GDM1 (cell line): ENCODE data around the gene CIAO2B.

Source experiments
- DNase-seq: peaks from one replicate; lab custom pipeline; 2025; lab: John Stamatoyannopoulos, UW

Gene CIAO2B

GRCh38 chr16:66919569-66920298, 14.5 kb downstream of the CIAO2B start:
- DNase-seq, result no peak

- DNase-seq, result no peak
Observed at GRCh38 chr16:66918803-66919568, 15.2 kb downstream of the CIAO2B start, which contains the start of gene CDH16. Gene CDH16 (minus strand): TSS chr16:66918885. CDS start chr16:66918065, 820 bp downstream.

GRCh38 chr16:66918355-66918754, 15.8 kb downstream of the CIAO2B start:
- no peak for DNase-seq

GRCh38 chr16:66917741-66918140, 16.5 kb downstream of the CIAO2B start:
- no peak for DNase-seq

GRCh38 chr16:66916518-66916917, 17.7 kb downstream of the CIAO2B start:
- DNase-seq, result no peak

- DNase-seq, result no peak
Observed at GRCh38 chr16:66915041-66915440, 19.2 kb downstream of the CIAO2B start.

- no peak for DNase-seq
Observed at GRCh38 chr16:66914541-66914940, 19.7 kb downstream of the CIAO2B start.

- DNase-seq, result no peak
Observed at GRCh38 chr16:66913711-66914110, 20.5 kb downstream of the CIAO2B start.

GRCh38 chr16:66913081-66913480, 21.1 kb downstream of the CIAO2B start:
- DNase-seq, result no peak

GRCh38 chr16:66911801-66912200, 22.4 kb downstream of the CIAO2B start:
- DNase-seq, result no peak

GRCh38 chr16:66911112-66911511, 23.1 kb downstream of the CIAO2B start:
- no peak for DNase-seq

GRCh38 chr16:66910175-66910940, 23.8 kb downstream of the CIAO2B start:
- DNase-seq, result no peak

- no peak for DNase-seq
Observed at GRCh38 chr16:66908762-66909559, 25.2 kb downstream of the CIAO2B start.

- DNase-seq, result no peak
Observed at GRCh38 chr16:66908116-66908515, 26.1 kb downstream of the CIAO2B start.

GRCh38 chr16:66906916-66907836, 27.0 kb downstream of the CIAO2B start:
- DNase-seq, result no peak

GRCh38 chr16:66905633-66906539, 28.3 kb downstream of the CIAO2B start:
- DNase-seq, result no peak

- no peak for DNase-seq
Observed at GRCh38 chr16:66904846-66905632, 29.2 kb downstream of the CIAO2B start.

GRCh38 chr16:66904428-66904845, 29.8 kb downstream of the CIAO2B start:
- no peak for DNase-seq
